Measurements from ENCODE around the gene TVP23C. TPM values are rescaled to one million over a fixed set of nuclear protein-coding genes. Genes with fewer than 3 reads are reported as not detected.

Gene TVP23C
- total and polyA plus RNA-seq, 9 of the 15 experiments (the other 6 are each of a cell fraction or from before 2014, with no cell fraction given) = 5.7 to 16.8 (median 8.2) TPM

- TF ChIP-seq ZMIZ1 (IDR thresholded peaks at IDR 0.05; ENCODE audit: low read depth in 2 of 2, low read length in 2 of 2) = no peak
- TF ChIP-seq CREM (IDR thresholded peaks at IDR 0.05; ENCODE audit: low read depth) = no peak
Measured at GRCh38 chr17:15492791-15493692, 70.2 kb downstream of the TVP23C start (continued).

GRCh38 chr17:15492186-15492585, 71.1 kb downstream of the TVP23C start:
- WGBS (ENCODE audit: insufficient coverage, low coverage, missing lambda C conversion rate) = 75% methylated on average over 4 of the region's 4 CpGs

More at GRCh38 chr17:15492186-15492585, 71.1 kb downstream of the TVP23C start:
- BruUV-seq (replicated peaks) = no TSS peak
- Histone ChIP-seq H3K4me3 (no peak overlapping the region), H3K27ac (ENCODE audit: extremely low read depth, low read depth, low read length) (peak overlapping the region; percentile 93; the same call in 1 of the 3 replicates), H4K20me1 (replicated peaks; ENCODE audit: control insufficient read depth, insufficient read depth, low read length) (no peaks in the 10 kb centered on the region), H3K4me2 (ENCODE audit: insufficient read depth, low read length) (no peak overlapping the region), H3K9me1 (ENCODE audit: control insufficient read depth, insufficient read depth, low read length) (no peaks in the 10 kb centered on the region), H3K9me3 (replicated peaks; ENCODE audit: control insufficient read depth, insufficient read depth, low read depth, low read length) (no peaks in the 10 kb centered on the region), H2AFZ (ENCODE audit: low read depth, low read length) (no peak overlapping the region), H3K9ac (ENCODE audit: insufficient read depth in 1 of 2, low read depth in 2 of 2, low read length in 2 of 2) (no peak overlapping the region), H3K79me2 (ENCODE audit: control insufficient read depth, insufficient read depth, low read length) (no peaks in the 10 kb centered on the region), H3K36me3 (ENCODE audit: control insufficient read depth, insufficient read depth, low read length) (no peaks in the 10 kb centered on the region), H3K4me1 (replicated peaks in 1 of 2; ENCODE audit: control insufficient read depth in 2 of 2, insufficient read depth in 2 of 2, low read length in 2 of 2) (peaks cover 17 to 35% of the 10 kb centered on the region in 2 experiments), H3K27me3 (ENCODE audit: control insufficient read depth in 2 of 2, insufficient read depth in 2 of 2, low read length in 2 of 2) (no peaks in the 10 kb centered on the region)
- CTCF ChIA-PET (ENCODE audit: low intra/inter-chr PET ratio) = no interaction called here
- FAIRE-seq (peak; percentile 35), ATAC-seq (no peak), DNase-seq (ENCODE audit: extremely low read depth in 1 of 4, low spot score in 3 of 4) (no peak)
- POLR2A ChIA-PET = no interaction called here
- in situ Hi-C loops (cut with MboI) (no loop called here), intact Hi-C loops (cut with micrococcal nuclease) (loop anchor here (10.0 kb wide), 2 partner anchors 47 to 257 kb away; no protein-coding TSS in a partner anchor)
- TF ChIP-seq ZSCAN29 (IDR thresholded peaks at IDR 0.05) (no peak), TCF7 (IDR thresholded peaks at IDR 0.05; ENCODE audit: borderline replicate concordance) (no peak), CLOCK (CRISPR knock-in tag; IDR thresholded peaks at IDR 0.05; ENCODE audit: borderline replicate concordance) (no peak), ZNF507 (tag; conservative IDR thresholded peaks at IDR 0.05) (no peak), CCNT2 (IDR thresholded peaks at IDR 0.05; ENCODE audit: borderline replicate concordance, extremely low read depth, insufficient read length, low read depth, low read length) (no peak), ADNP (tag; IDR thresholded peaks at IDR 0.05) (no peak), ESRRA (IDR thresholded peaks at IDR 0.05; ENCODE audit: borderline replicate concordance, low read depth) (no peak), ATF3 (IDR thresholded peaks at IDR 0.05) (0 out of 2 replicates have a peak, but pooled peaks have one; percentile 10), ATF3 (CRISPR knock-in tag; conservative IDR thresholded peaks at IDR 0.05) (no peak)

Measured in K562 (cell line).